Osteoblast (primary cell): ENCODE measurements around the gene IMPDH1. TPM values are rescaled to one million over a fixed set of nuclear protein-coding genes. Genes with fewer than 3 reads are reported as not detected.

Experiments used
- small RNA-seq: library from RNA; depleted of rRNA; stranded (forward); fragments of <200 nt; gene quantifications from one replicate; pipeline ENCODE3, GENCODE V24; 2012
- total RNA-seq: library from RNA; depleted of rRNA; stranded (reverse); fragments of >200 nt; gene quantifications from 2 replicates; pipeline ENCODE4 v1.2.3, GENCODE V29; 2012

Gene IMPDH1
- total RNA-seq, 1 donor = 35.8 TPM

Small RNAs within 50 kb of the gene (small RNA-seq; reads per million reads assigned to genes)
- not detected for gene AC010655.1
- not detected for gene RNU7-27P
- not detected for gene RNU7-54P

Other genes with a start within 250 kb of the IMPDH1 start
- gene LEP, start 168.7 kb downstream of the IMPDH1 start, total RNA-seq = under 0.01 and 0.36 TPM in 2 replicates
- gene RBM28, start 66.1 kb downstream of the IMPDH1 start, total RNA-seq = 12.1 and 16.6 TPM in 2 replicates
- not detected in 2 replicates for gene PRRT4, start 48.3 kb downstream of the IMPDH1 start, total RNA-seq
- 10.9 and 13.8 TPM in 2 replicates for gene HILPDA, start 45.9 kb upstream of the IMPDH1 start, total RNA-seq
- 29.5 and 30.8 TPM in 2 replicates for gene METTL2B, start 66.8 kb upstream of the IMPDH1 start, total RNA-seq